ENCODE results near the gene SETD5.

Gene SETD5

GRCh38 chr3:9377981-9378380 is 19.4 kb upstream of the SETD5 start:
- no peaks in the 10 kb centered on the region for H3K9me3 ChIP-seq (ENCODE audit: insufficient read depth, low read depth, low read length)
- no peaks in the 10 kb centered on the region for H3K9me2 ChIP-seq (replicated peaks; ENCODE audit: low read depth, low read length)
- peaks cover 69% of the 10 kb centered on the region for H3K36me3 ChIP-seq (ENCODE audit: insufficient read depth, low read length)
- H3F3A ChIP-seq (ENCODE audit: low read depth) = no peaks in the 10 kb centered on the region; the same call in 1 of the 2 replicates
- H3K4me1 ChIP-seq (ENCODE audit: insufficient read depth, low read length, poor library complexity, severe bottlenecking) = peaks cover 33% of the 10 kb centered on the region
- H3K79me2 ChIP-seq (ENCODE audit: insufficient read depth, low read length) = peaks cover 44% of the 10 kb centered on the region; the same call in 1 of the 2 replicates
- no peak overlapping the region for H3K4me3 ChIP-seq (ENCODE audit: low read length, poor library complexity, severe bottlenecking)
- no peak overlapping the region for H2AFZ ChIP-seq (ENCODE audit: low read length)
- no peak overlapping the region for H3K9ac ChIP-seq (ENCODE audit: low read depth, low read length, poor library complexity, severe bottlenecking)
- no peaks in the 10 kb centered on the region for H3K27me3 ChIP-seq (ENCODE audit: insufficient read depth, low read length, poor library complexity, severe bottlenecking)
- peaks cover 23% of the 10 kb centered on the region for H4K20me1 ChIP-seq (ENCODE audit: insufficient read depth, low read length, poor library complexity, severe bottlenecking)
- TF ChIP-seq EZH2phosphoT487 (IDR thresholded peaks at IDR 0.05; ENCODE audit: borderline replicate concordance) = no peak
- TF ChIP-seq CTCF (conservative IDR thresholded peaks at IDR 0.05; ENCODE audit: low read length) = no peak
- H3K4me2 ChIP-seq (ENCODE audit: low read depth, low read length, poor library complexity, severe bottlenecking) = no peak overlapping the region

GRCh38 chr3:9379327-9379726 is 18.1 kb upstream of the SETD5 start:
- peaks cover 38% of the 10 kb centered on the region; the same call in 1 of the 2 replicates for H3K79me2 ChIP-seq (ENCODE audit: insufficient read depth, low read length)
- no peaks in the 10 kb centered on the region for H3K27me3 ChIP-seq (ENCODE audit: insufficient read depth, low read length, poor library complexity, severe bottlenecking)
- H3K9me3 ChIP-seq (ENCODE audit: insufficient read depth, low read depth, low read length) = no peaks in the 10 kb centered on the region
- H3K9ac ChIP-seq (ENCODE audit: low read depth, low read length, poor library complexity, severe bottlenecking) = no peak overlapping the region
- H3K4me1 ChIP-seq (ENCODE audit: insufficient read depth, low read length, poor library complexity, severe bottlenecking) = peaks cover 20% of the 10 kb centered on the region
- TF ChIP-seq EZH2phosphoT487 (IDR thresholded peaks at IDR 0.05; ENCODE audit: borderline replicate concordance) = no peak
- no peak for TF ChIP-seq CTCF (conservative IDR thresholded peaks at IDR 0.05; ENCODE audit: low read length)
- H4K20me1 ChIP-seq (ENCODE audit: insufficient read depth, low read length, poor library complexity, severe bottlenecking) = peaks cover 9% of the 10 kb centered on the region
- H3K36me3 ChIP-seq (ENCODE audit: insufficient read depth, low read length) = peaks cover 79% of the 10 kb centered on the region
- no peak overlapping the region for H2AFZ ChIP-seq (ENCODE audit: low read length)
- no peak overlapping the region for H3K4me2 ChIP-seq (ENCODE audit: low read depth, low read length, poor library complexity, severe bottlenecking)
- H3K9me2 ChIP-seq (replicated peaks; ENCODE audit: low read depth, low read length) = no peaks in the 10 kb centered on the region
- peaks cover 1% of the 10 kb centered on the region; the same call in 1 of the 2 replicates for H3F3A ChIP-seq (ENCODE audit: low read depth)
- no peak overlapping the region for H3K4me3 ChIP-seq (ENCODE audit: low read length, poor library complexity, severe bottlenecking)

- TF ChIP-seq EZH2phosphoT487 (IDR thresholded peaks at IDR 0.05; ENCODE audit: borderline replicate concordance) (no peak), CTCF (conservative IDR thresholded peaks at IDR 0.05; ENCODE audit: low read length) (no peak)
- Histone ChIP-seq H3K9me3 (ENCODE audit: insufficient read depth, low read depth, low read length) (no peaks in the 10 kb centered on the region), H3K9ac (ENCODE audit: low read depth, low read length, poor library complexity, severe bottlenecking) (no peak overlapping the region), H3K4me2 (ENCODE audit: low read depth, low read length, poor library complexity, severe bottlenecking) (no peak overlapping the region), H3K27me3 (ENCODE audit: insufficient read depth, low read length, poor library complexity, severe bottlenecking) (no peaks in the 10 kb centered on the region), H2AFZ (ENCODE audit: low read length) (no peak overlapping the region), H3K9me2 (replicated peaks; ENCODE audit: low read depth, low read length) (no peaks in the 10 kb centered on the region), H3K4me1 (ENCODE audit: insufficient read depth, low read length, poor library complexity, severe bottlenecking) (peaks cover 13% of the 10 kb centered on the region), H4K20me1 (ENCODE audit: insufficient read depth, low read length, poor library complexity, severe bottlenecking) (peaks cover 2% of the 10 kb centered on the region), H3F3A (ENCODE audit: low read depth) (peaks cover 2% of the 10 kb centered on the region; the same call in 1 of the 2 replicates), H3K79me2 (ENCODE audit: insufficient read depth, low read length) (peaks cover 31% of the 10 kb centered on the region; the same call in 1 of the 2 replicates), H3K4me3 (ENCODE audit: low read length, poor library complexity, severe bottlenecking) (no peak overlapping the region), H3K36me3 (ENCODE audit: insufficient read depth, low read length) (peaks cover 79% of the 10 kb centered on the region; the same call in 1 of the 2 replicates)
Measured at GRCh38 chr3:9380014-9380413, 17.4 kb upstream of the SETD5 start.

All from Loucy (cell line).